Measurements from ENCODE around the gene LSAMP. TPM values are rescaled to one million over a fixed set of nuclear protein-coding genes. Genes with fewer than 3 reads are reported as not detected.

The LSAMP gene
- total and polyA plus RNA-seq, 4 experiments from 2014 or later = not detected

- Histone ChIP-seq H3K27me3 (ENCODE audit: insufficient read depth, low read length) (no peaks in the 10 kb centered on the region), H3K27ac (ENCODE audit: low read depth, low read length) (no peak overlapping the region), H3K4me1 (ENCODE audit: insufficient read depth, low read length) (no peaks in the 10 kb centered on the region), H3K9me3 (ENCODE audit: control insufficient read depth in 1 of 2, low read length in 2 of 2) (no peaks in the 10 kb centered on the region), H3K4me3 (ENCODE audit: low read length in 2 of 2) (no peak overlapping the region), H3K36me3 (ENCODE audit: insufficient read depth, low read length) (no peaks in the 10 kb centered on the region)
- Mint-ChIP-seq H3K4me3 (no peak overlapping the region), H3K27ac (no peak overlapping the region), H3K4me1 (no peaks in the 10 kb centered on the region), H3K27me3 (no peaks in the 10 kb centered on the region), H3K36me3 (no peaks in the 10 kb centered on the region), H3K9me3 (peaks cover 0 to 6% (median under 1%) of the 10 kb centered on the region in 8 donors)
- CTCF ChIA-PET (ENCODE audit: partially characterized antibody) = no interaction called here
- POLR2A ChIA-PET (ENCODE audit: partially characterized antibody) = no interaction called here
- intact Hi-C loops (cut with micrococcal nuclease) = no loop called here
- DNase-seq = no peak
Observed at GRCh38 chr3:116405231-116405630, 40.1 kb downstream of the LSAMP start.

- ChIA-PET POLR2A (ENCODE audit: partially characterized antibody) (no interaction called here), CTCF (ENCODE audit: partially characterized antibody) (no interaction called here)
- Mint-ChIP-seq H3K36me3 (no peaks in the 10 kb centered on the region), H3K9me3 (peaks cover 0 to 4% (median 0%) of the 10 kb centered on the region in 8 donors), H3K27ac (no peak overlapping the region), H3K27me3 (no peaks in the 10 kb centered on the region), H3K4me3 (no peak overlapping the region), H3K4me1 (no peaks in the 10 kb centered on the region)
- no peak for DNase-seq
- Histone ChIP-seq H3K4me1 (ENCODE audit: insufficient read depth, low read length) (no peaks in the 10 kb centered on the region), H3K36me3 (ENCODE audit: insufficient read depth, low read length) (no peaks in the 10 kb centered on the region), H3K27me3 (ENCODE audit: insufficient read depth, low read length) (no peaks in the 10 kb centered on the region), H3K9me3 (ENCODE audit: control insufficient read depth in 1 of 2, low read length in 2 of 2) (no peaks in the 10 kb centered on the region), H3K4me3 (ENCODE audit: low read length in 2 of 2) (no peak overlapping the region), H3K27ac (ENCODE audit: low read depth, low read length) (no peak overlapping the region)
- intact Hi-C loops (cut with micrococcal nuclease) = no loop called here
Observed at GRCh38 chr3:116399701-116400226, 45.5 kb downstream of the LSAMP start.

GRCh38 chr3:116394365-116394764 is 50.9 kb downstream of the LSAMP start:
- DNase-seq = no peak
- no peaks in the 10 kb centered on the region for H3K27me3 Mint-ChIP-seq
- H3K27ac Mint-ChIP-seq = no peak overlapping the region
- Histone ChIP-seq H3K4me3 (ENCODE audit: low read length in 2 of 2) (no peak overlapping the region), H3K27me3 (ENCODE audit: insufficient read depth, low read length) (no peaks in the 10 kb centered on the region), H3K27ac (ENCODE audit: low read depth, low read length) (no peak overlapping the region), H3K36me3 (ENCODE audit: insufficient read depth, low read length) (no peaks in the 10 kb centered on the region), H3K9me3 (ENCODE audit: control insufficient read depth in 1 of 2, low read length in 2 of 2) (no peaks in the 10 kb centered on the region), H3K4me1 (ENCODE audit: insufficient read depth, low read length) (no peaks in the 10 kb centered on the region)
- H3K9me3 Mint-ChIP-seq = peaks cover 2 to 9% (median 5%) of the 10 kb centered on the region in 8 donors
- no peak overlapping the region for H3K4me3 Mint-ChIP-seq
- ChIA-PET CTCF (ENCODE audit: partially characterized antibody) (no interaction called here), POLR2A (ENCODE audit: partially characterized antibody) (no interaction called here)
- no peaks in the 10 kb centered on the region for H3K4me1 Mint-ChIP-seq
- intact Hi-C loops (cut with micrococcal nuclease) = no loop called here
- H3K36me3 Mint-ChIP-seq = no peaks in the 10 kb centered on the region

DNA sequence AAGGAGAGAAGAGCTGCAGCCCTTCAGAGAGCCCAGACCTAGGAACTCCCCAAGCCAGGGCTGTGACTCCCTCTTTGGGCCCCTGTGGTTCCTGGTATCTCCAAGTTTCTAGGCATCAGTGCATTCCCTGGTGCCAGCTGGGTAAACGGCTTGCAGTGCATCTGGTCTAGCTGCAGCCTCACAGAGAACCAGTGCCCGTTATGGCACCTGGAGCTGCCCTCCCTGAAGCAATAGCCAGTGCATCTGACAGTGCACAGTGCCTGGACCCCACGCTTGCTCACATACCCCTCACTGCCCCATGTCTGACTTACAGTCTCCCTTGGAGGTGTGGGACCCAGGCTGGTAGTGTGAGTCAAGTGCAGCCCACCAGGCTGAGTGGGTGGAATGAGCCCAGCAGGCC is 52.1 kb downstream of the LSAMP start:
- Mint-ChIP-seq H3K27ac (no peak overlapping the region), H3K27me3 (no peaks in the 10 kb centered on the region), H3K4me3 (no peak overlapping the region), H3K4me1 (no peaks in the 10 kb centered on the region), H3K36me3 (no peaks in the 10 kb centered on the region), H3K9me3 (peaks cover 2 to 9% (median 5%) of the 10 kb centered on the region in 8 donors)
- POLR2A ChIA-PET (ENCODE audit: partially characterized antibody) = no interaction called here
- Histone ChIP-seq H3K4me1 (ENCODE audit: insufficient read depth, low read length) (no peaks in the 10 kb centered on the region), H3K27me3 (ENCODE audit: insufficient read depth, low read length) (no peaks in the 10 kb centered on the region), H3K4me3 (ENCODE audit: low read length in 2 of 2) (no peak overlapping the region), H3K27ac (ENCODE audit: low read depth, low read length) (no peak overlapping the region), H3K9me3 (ENCODE audit: control insufficient read depth in 1 of 2, low read length in 2 of 2) (no peaks in the 10 kb centered on the region), H3K36me3 (ENCODE audit: insufficient read depth, low read length) (no peaks in the 10 kb centered on the region)
- intact Hi-C loops (cut with micrococcal nuclease) = no loop called here
- no peak for DNase-seq
- CTCF ChIA-PET (ENCODE audit: partially characterized antibody) = no interaction called here

GRCh38 chr3:116392291-116392690 is 53.0 kb downstream of the LSAMP start:
- no peaks in the 10 kb centered on the region for H3K27me3 Mint-ChIP-seq
- ChIA-PET CTCF (ENCODE audit: partially characterized antibody) (no interaction called here), POLR2A (ENCODE audit: partially characterized antibody) (no interaction called here)
- no peaks in the 10 kb centered on the region for H3K36me3 Mint-ChIP-seq
- intact Hi-C loops (cut with micrococcal nuclease) = no loop called here
- DNase-seq = no peak
- H3K9me3 Mint-ChIP-seq = peaks cover 2 to 9% (median 5%) of the 10 kb centered on the region in 8 donors
- no peaks in the 10 kb centered on the region for H3K27me3 ChIP-seq (ENCODE audit: insufficient read depth, low read length)
- H3K27ac ChIP-seq (ENCODE audit: low read depth, low read length) = no peak overlapping the region
- H3K36me3 ChIP-seq (ENCODE audit: insufficient read depth, low read length) = no peaks in the 10 kb centered on the region
- no peaks in the 10 kb centered on the region for H3K9me3 ChIP-seq (ENCODE audit: control insufficient read depth in 1 of 2, low read length in 2 of 2)
- no peak overlapping the region for H3K4me3 Mint-ChIP-seq
- no peak overlapping the region for H3K27ac Mint-ChIP-seq
- H3K4me1 ChIP-seq (ENCODE audit: insufficient read depth, low read length) = no peaks in the 10 kb centered on the region
- no peaks in the 10 kb centered on the region for H3K4me1 Mint-ChIP-seq
- no peak overlapping the region for H3K4me3 ChIP-seq (ENCODE audit: low read length in 2 of 2)

DNA sequence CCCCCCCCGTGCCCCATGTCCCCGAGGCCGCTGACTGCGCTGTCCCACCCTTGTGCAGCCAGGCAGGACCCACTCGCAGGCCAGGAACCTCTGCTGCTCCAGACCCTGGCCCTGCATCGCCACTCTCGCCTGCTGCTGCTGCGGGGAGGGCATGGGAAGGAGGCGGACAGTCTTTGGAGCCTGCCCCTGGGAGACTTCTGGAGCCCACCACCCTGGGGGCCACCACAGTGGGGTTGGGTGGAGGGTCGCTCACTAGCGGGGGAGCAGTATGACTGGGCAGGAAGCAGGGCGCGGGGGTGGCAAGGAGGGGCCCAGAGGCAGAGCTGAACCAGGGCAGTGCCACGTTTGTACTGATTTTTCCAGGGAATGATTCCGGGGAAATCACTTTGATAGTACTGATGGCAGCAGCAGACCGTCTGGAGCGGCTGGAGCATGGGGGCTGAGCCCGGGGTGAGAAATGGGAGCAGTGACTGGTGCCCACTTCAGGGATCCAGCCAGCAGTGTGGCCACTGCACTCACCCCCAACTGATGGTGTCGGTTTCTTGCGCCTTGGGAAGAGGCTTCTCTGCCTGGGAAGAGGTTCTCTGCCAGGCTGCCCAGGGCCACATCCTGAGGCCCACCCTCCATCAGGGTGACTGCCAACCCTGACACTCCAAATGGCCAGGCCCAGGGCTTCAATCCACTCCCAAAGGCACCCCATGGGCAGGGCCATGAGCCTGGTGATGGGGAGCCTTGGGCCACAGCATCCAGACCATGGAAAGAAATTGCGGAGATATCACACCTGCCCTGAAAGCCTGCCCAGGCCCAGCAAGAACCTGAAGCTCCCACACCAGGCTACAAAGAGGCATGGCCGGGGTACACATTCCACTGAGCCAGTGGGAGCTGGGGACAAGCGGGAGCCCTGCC is 53.7 kb downstream of the LSAMP start:
- ChIA-PET POLR2A (ENCODE audit: partially characterized antibody) (no interaction called here), CTCF (ENCODE audit: partially characterized antibody) (no interaction called here)
- no peaks in the 10 kb centered on the region for H3K9me3 ChIP-seq (ENCODE audit: control insufficient read depth in 1 of 2, low read length in 2 of 2)
- Mint-ChIP-seq H3K36me3 (no peaks in the 10 kb centered on the region), H3K27ac (no peak overlapping the region), H3K9me3 (peaks cover 0 to 13% (median 5%) of the 10 kb centered on the region in 8 donors), H3K4me1 (no peaks in the 10 kb centered on the region), H3K4me3 (no peak overlapping the region), H3K27me3 (no peaks in the 10 kb centered on the region)
- no peaks in the 10 kb centered on the region for H3K27me3 ChIP-seq (ENCODE audit: insufficient read depth, low read length)
- intact Hi-C loops (cut with micrococcal nuclease) = no loop called here
- no peaks in the 10 kb centered on the region for H3K4me1 ChIP-seq (ENCODE audit: insufficient read depth, low read length)
- H3K4me3 ChIP-seq (ENCODE audit: low read length in 2 of 2) = no peak overlapping the region
- no peak for DNase-seq
- H3K36me3 ChIP-seq (ENCODE audit: insufficient read depth, low read length) = no peaks in the 10 kb centered on the region
- no peak overlapping the region for H3K27ac ChIP-seq (ENCODE audit: low read depth, low read length)

- intact Hi-C loops (cut with micrococcal nuclease) = no loop called here
- no peaks in the 10 kb centered on the region for H3K4me1 Mint-ChIP-seq
- H3K27me3 Mint-ChIP-seq = no peaks in the 10 kb centered on the region
- no peaks in the 10 kb centered on the region for H3K36me3 ChIP-seq (ENCODE audit: insufficient read depth, low read length)
- ChIA-PET POLR2A (ENCODE audit: partially characterized antibody) (no interaction called here), CTCF (ENCODE audit: partially characterized antibody) (no interaction called here)
- no peaks in the 10 kb centered on the region for H3K4me1 ChIP-seq (ENCODE audit: insufficient read depth, low read length)
- peaks cover 0 to 13% (median 5%) of the 10 kb centered on the region in 8 donors for H3K9me3 Mint-ChIP-seq
- H3K27ac Mint-ChIP-seq = peak overlapping the region in 1 of 7 donors; percentile 29
- H3K4me3 ChIP-seq (ENCODE audit: low read length in 2 of 2) = no peak overlapping the region
- no peaks in the 10 kb centered on the region for H3K9me3 ChIP-seq (ENCODE audit: control insufficient read depth in 1 of 2, low read length in 2 of 2)
- peak in 1 of 5 donors; percentile 25 for DNase-seq
- no peaks in the 10 kb centered on the region for H3K36me3 Mint-ChIP-seq
- no peaks in the 10 kb centered on the region for H3K27me3 ChIP-seq (ENCODE audit: insufficient read depth, low read length)
- H3K4me3 Mint-ChIP-seq = no peak overlapping the region
- no peak overlapping the region for H3K27ac ChIP-seq (ENCODE audit: low read depth, low read length)
Observed at GRCh38 chr3:116390318-116390717, 55.0 kb downstream of the LSAMP start.

Measured in CD4-positive, alpha-beta memory T cell (primary cell).